ENCODE data around the gene MYO5B. TPM values are rescaled to one million over a fixed set of nuclear protein-coding genes. Genes with fewer than 3 reads are reported as not detected.

Gene MYO5B
- total RNA-seq, 1 donor from 2014 or later = 6.7 TPM

- no peaks in the 10 kb centered on the region for H3K9me3 Mint-ChIP-seq
- Histone ChIP-seq H3K9ac (no peak overlapping the region), H2AFZ (replicated peaks) (no peak overlapping the region), H3K4me3 (no peak overlapping the region), H3K4me1 (peaks cover 22% of the 10 kb centered on the region), H3K27me3 (no peaks in the 10 kb centered on the region), H3F3A (ENCODE audit: low read depth) (no peaks in the 10 kb centered on the region), H4K20me1 (ENCODE audit: low read depth) (no peaks in the 10 kb centered on the region), H3K4me2 (no peak overlapping the region), H3K79me2 (ENCODE audit: low read depth) (no peaks in the 10 kb centered on the region), H3K36me3 (no peaks in the 10 kb centered on the region), H3K27ac (no peak overlapping the region), H3K9me3 (ENCODE audit: low read depth) (no peaks in the 10 kb centered on the region)
- H3K4me1 Mint-ChIP-seq = peaks cover 10% of the 10 kb centered on the region
- H3K27ac Mint-ChIP-seq = no peak overlapping the region
- DNase-seq (ENCODE audit: low spot score) = peak; percentile 12
- TF ChIP-seq, protein P1, sequence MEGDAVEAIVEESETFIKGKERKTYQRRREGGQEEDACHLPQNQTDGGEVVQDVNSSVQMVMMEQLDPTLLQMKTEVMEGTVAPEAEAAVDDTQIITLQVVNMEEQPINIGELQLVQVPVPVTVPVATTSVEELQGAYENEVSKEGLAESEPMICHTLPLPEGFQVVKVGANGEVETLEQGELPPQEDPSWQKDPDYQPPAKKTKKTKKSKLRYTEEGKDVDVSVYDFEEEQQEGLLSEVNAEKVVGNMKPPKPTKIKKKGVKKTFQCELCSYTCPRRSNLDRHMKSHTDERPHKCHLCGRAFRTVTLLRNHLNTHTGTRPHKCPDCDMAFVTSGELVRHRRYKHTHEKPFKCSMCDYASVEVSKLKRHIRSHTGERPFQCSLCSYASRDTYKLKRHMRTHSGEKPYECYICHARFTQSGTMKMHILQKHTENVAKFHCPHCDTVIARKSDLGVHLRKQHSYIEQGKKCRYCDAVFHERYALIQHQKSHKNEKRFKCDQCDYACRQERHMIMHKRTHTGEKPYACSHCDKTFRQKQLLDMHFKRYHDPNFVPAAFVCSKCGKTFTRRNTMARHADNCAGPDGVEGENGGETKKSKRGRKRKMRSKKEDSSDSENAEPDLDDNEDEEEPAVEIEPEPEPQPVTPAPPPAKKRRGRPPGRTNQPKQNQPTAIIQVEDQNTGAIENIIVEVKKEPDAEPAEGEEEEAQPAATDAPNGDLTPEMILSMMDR (IDR thresholded peaks at IDR 0.05) = peak; percentile 25
- no peak for TF ChIP-seq EZH2phosphoT487 (IDR thresholded peaks at IDR 0.05)
- no peak for TF ChIP-seq EZH2 (IDR thresholded peaks at IDR 0.05)
- H3K27me3 Mint-ChIP-seq (ENCODE audit: insufficient read depth, low read depth) = peaks cover 5% of the 10 kb centered on the region
- no peak overlapping the region for H3K4me3 Mint-ChIP-seq
- H3K36me3 Mint-ChIP-seq = no peaks in the 10 kb centered on the region
Measured at GRCh38 chr18:50170004-50170403, 24.9 kb downstream of the MYO5B start.

DNA sequence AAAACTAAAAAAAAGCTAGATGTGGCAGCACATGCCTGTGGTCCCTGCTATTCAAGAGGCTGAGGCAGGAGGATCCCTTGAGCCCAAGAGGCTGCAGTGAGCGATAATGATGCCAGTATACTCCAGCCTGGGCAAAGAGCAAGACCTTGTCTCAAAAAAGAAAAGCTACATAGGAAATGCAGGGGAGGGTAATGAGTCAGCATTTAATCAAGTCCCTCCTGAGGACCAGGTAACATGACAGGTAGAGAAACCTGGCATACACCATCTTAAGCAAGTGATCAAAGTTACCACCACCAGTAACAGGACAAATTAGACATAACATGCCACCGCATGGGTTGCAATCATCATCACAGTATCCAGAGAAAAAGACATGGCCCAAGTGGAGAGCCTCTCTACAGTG, 25.8 kb downstream of the MYO5B start:
- Histone ChIP-seq H3K4me3 (no peak overlapping the region), H2AFZ (replicated peaks) (no peak overlapping the region), H3K36me3 (no peaks in the 10 kb centered on the region), H3K27ac (no peak overlapping the region), H3F3A (ENCODE audit: low read depth) (no peaks in the 10 kb centered on the region), H3K79me2 (ENCODE audit: low read depth) (no peaks in the 10 kb centered on the region), H4K20me1 (ENCODE audit: low read depth) (no peaks in the 10 kb centered on the region), H3K9me3 (ENCODE audit: low read depth) (no peaks in the 10 kb centered on the region), H3K4me1 (peaks cover 22% of the 10 kb centered on the region), H3K9ac (no peak overlapping the region), H3K27me3 (no peaks in the 10 kb centered on the region), H3K4me2 (no peak overlapping the region)
- H3K36me3 Mint-ChIP-seq = no peaks in the 10 kb centered on the region
- H3K4me3 Mint-ChIP-seq = no peak overlapping the region
- peaks cover 10% of the 10 kb centered on the region for H3K4me1 Mint-ChIP-seq
- DNase-seq (ENCODE audit: low spot score) = no peak
- no peak overlapping the region for H3K27ac Mint-ChIP-seq
- H3K9me3 Mint-ChIP-seq = no peaks in the 10 kb centered on the region
- TF ChIP-seq, protein P1 (IDR thresholded peaks at IDR 0.05) = no peak
- TF ChIP-seq EZH2phosphoT487 (IDR thresholded peaks at IDR 0.05) (no peak), EZH2 (IDR thresholded peaks at IDR 0.05) (no peak)
- peaks cover 5% of the 10 kb centered on the region for H3K27me3 Mint-ChIP-seq (ENCODE audit: insufficient read depth, low read depth)

DNA sequence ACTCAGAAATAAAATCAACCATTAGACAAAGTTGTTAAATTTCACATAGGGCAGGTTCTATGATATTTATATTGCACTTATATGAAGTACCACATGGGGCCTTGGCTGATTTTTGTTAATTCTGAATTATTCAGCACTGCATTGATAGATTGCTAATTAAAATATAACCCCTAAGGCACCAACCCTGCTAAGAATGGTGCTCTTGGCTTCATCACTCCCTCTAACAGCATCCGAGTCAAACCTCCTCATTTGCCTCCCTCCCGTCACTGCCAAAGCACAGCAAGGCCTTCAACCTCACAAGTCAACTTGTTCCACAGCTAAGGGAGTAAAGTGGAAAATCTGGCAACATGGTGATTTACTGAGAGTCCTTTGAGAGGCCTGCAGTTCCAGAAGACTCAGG, 27.0 kb downstream of the MYO5B start:
- H3K9me3 ChIP-seq (ENCODE audit: low read depth) = no peaks in the 10 kb centered on the region
- no peaks in the 10 kb centered on the region for H4K20me1 ChIP-seq (ENCODE audit: low read depth)
- H3K4me3 Mint-ChIP-seq = no peak overlapping the region
- no peak overlapping the region for H3K27ac ChIP-seq
- H2AFZ ChIP-seq (replicated peaks) = no peak overlapping the region
- H3K4me1 Mint-ChIP-seq = peaks cover 16% of the 10 kb centered on the region
- TF ChIP-seq EZH2phosphoT487 (IDR thresholded peaks at IDR 0.05) = no peak
- TF ChIP-seq, protein P1 (IDR thresholded peaks at IDR 0.05) = no peak
- TF ChIP-seq EZH2 (IDR thresholded peaks at IDR 0.05) = no peak
- H3K4me1 ChIP-seq = peaks cover 33% of the 10 kb centered on the region
- no peaks in the 10 kb centered on the region for H3K79me2 ChIP-seq (ENCODE audit: low read depth)
- no peak for DNase-seq (ENCODE audit: low spot score)
- H3K4me2 ChIP-seq = no peak overlapping the region
- H3K9ac ChIP-seq = no peak overlapping the region
- no peaks in the 10 kb centered on the region for H3K36me3 ChIP-seq
- H3K36me3 Mint-ChIP-seq = no peaks in the 10 kb centered on the region
- no peak overlapping the region for H3K4me3 ChIP-seq
- H3F3A ChIP-seq (ENCODE audit: low read depth) = no peaks in the 10 kb centered on the region
- H3K27me3 Mint-ChIP-seq (ENCODE audit: insufficient read depth, low read depth) = peaks cover 2% of the 10 kb centered on the region
- H3K27ac Mint-ChIP-seq = no peak overlapping the region
- H3K27me3 ChIP-seq = no peaks in the 10 kb centered on the region
- no peaks in the 10 kb centered on the region for H3K9me3 Mint-ChIP-seq
